Adrenal gland (tissue), 5 donors: Measurements from ENCODE around the gene CSH1.
"Not testable (repeated sequence)": the region's sequence is repeated elsewhere in the genome, so short reads cannot be mapped to it uniquely, and the experiment has no call there.

Experiments used
- CTCF ChIP-seq, 6 experiments: fragments of 450-650 bp in 4 of 6; fragments of 200-600 bp in 2 of 6; sonication (generic) in 1 of 6; IDR thresholded peaks; 1 replicate in 5 of 6; 2 replicates in 1 of 6; pipeline versions ENCODE4 v1.5.1 to v1.8.0; 2016 to 2021; ENCODE audit warnings: antibody characterized with exemption in 6 of 6, mild to moderate bottlenecking in 2 of 6, moderate library complexity in 1 of 6
- POLR2A ChIP-seq, 2 donors: fragments of 450-650 bp; IDR thresholded peaks; one replicate each; pipeline ENCODE4 v1.6.1; 2017; ENCODE audit warnings: antibody characterized with exemption in 2 of 2, mild to moderate bottlenecking in 2 of 2, moderate library complexity in 1 of 2
- donor health status: DM: no; HTN: no; CAD: no.

GRCh38 chr17:63856425-63856824 is 39.9 kb downstream of the CSH1 start:
- not testable (repeated sequence) for TF ChIP-seq CTCF, POLR2A (IDR thresholded peaks at IDR 0.05)
